HCT116 (cell line): ENCODE results near the gene PRRT3. TPM values are rescaled to one million over a fixed set of nuclear protein-coding genes. Genes with fewer than 3 reads are reported as not detected.

Experiments
- ATAC-seq: fragments of 200-7000 bp; cut with Tn5 transposase; 2 replicates; pipeline ENCODE4 v1.9.1; 2020; ENCODE audit warnings: mild to moderate bottlenecking, moderate library complexity
- BruUV-seq: library from RNA; stranded (reverse); fragments of 400-500 nt; replicated peaks from 2 replicates; lab custom pipeline; 2021; lab: Mats Ljungman, UMichigan
- CTCF ChIA-PET: fragments of 300-600 bp; sonication (Branson Sonifier 250); formaldehyde crosslinking; loops from one replicate; lab custom pipeline; 2021; ENCODE audit warnings: antibody characterized with exemption; lab: Charles Lee
- POLR2A ChIA-PET: fragments of 300-600, 350-600 bp; sonication (Branson Sonifier 250); formaldehyde crosslinking; loops from one replicate; lab custom pipeline; 2021; ENCODE audit warnings: antibody characterized with exemption; lab: Charles Lee
- RAD21 ChIA-PET, 2 experiments: fragments of 300-600 bp; sonication (Branson Sonifier 250); formaldehyde crosslinking; loops; one replicate each; lab custom pipeline; 2023; ENCODE audit warnings: low total read pairs in 2 of 2; ENCODE audit not compliant: uncharacterized antibody in 2 of 2, unreplicated experiment in 2 of 2, low non-redundant PET in 1 of 2; lab: Charles Lee
- DNase-seq: peaks from one replicate; pipeline ENCODE4 v3.0.0-alpha.2; 2010; ENCODE audit warnings: low read depth, low spot score
- H2AFZ ChIP-seq: fragments of 200-600 bp; shearing (Covaris generic), sonication (generic); 2 replicates; pipeline ENCODE4 v1.6.1; 2017; ENCODE audit warnings: low read depth, mixed run types, mixed read lengths, antibody characterized with exemption, low read length; ENCODE audit not compliant: poor library complexity, severe bottlenecking
- H3K27ac ChIP-seq: 2 replicates; pipeline ENCODE4 v1.5.1; 2012; ENCODE audit warnings: low read depth, low read length
- H3K27me3 ChIP-seq: fragments of 200-600 bp; sonication (generic); 2 replicates; pipeline ENCODE4 v1.6.1; 2016; ENCODE audit warnings: mixed run types, low read length, mixed read lengths; ENCODE audit not compliant: insufficient read depth
- H3K36me3 ChIP-seq, 2 experiments: fragments of 200-500 bp in 1 of 2; fragments of 200-600 bp in 1 of 2; sonication (Bioruptor generic) in 1 of 2; sonication (generic) in 1 of 2; 2 replicates each; pipeline versions ENCODE4 v1.5.1 to v1.6.1; 2014 to 2016; ENCODE audit warnings: low read length in 2 of 2, inconsistent platforms in 1 of 2, mixed read lengths in 1 of 2, mixed run types in 1 of 2; ENCODE audit not compliant: insufficient read depth in 2 of 2, control insufficient read depth in 1 of 2
- H3K4me1 ChIP-seq, 2 experiments: fragments of 200-600 bp in 1 of 2; sonication (generic) in 1 of 2; 2 replicates each; pipeline versions ENCODE4 v1.5.1 to v1.6.1; 2012 to 2017; ENCODE audit warnings: low read length in 2 of 2, inconsistent platforms in 1 of 2, mild to moderate bottlenecking in 1 of 2, mixed read lengths in 1 of 2, mixed run types in 1 of 2, moderate library complexity in 1 of 2; ENCODE audit not compliant: insufficient read depth in 2 of 2, control insufficient read depth in 1 of 2
- H3K4me2 ChIP-seq: fragments of 200-600 bp; sonication (generic); 2 replicates; pipeline ENCODE4 v1.6.1; 2017; ENCODE audit warnings: mixed run types, low read length, mixed read lengths
- H3K4me3 ChIP-seq, 2 experiments: fragments of 200-600 bp in 1 of 2; sonication (generic) in 1 of 2; replicated peaks in 1 of 2; 2 replicates each; pipeline ENCODE4 v1.5.1; 2011 to 2016; ENCODE audit warnings: low read length in 2 of 2, control low read depth in 1 of 2, low read depth in 1 of 2, mild to moderate bottlenecking in 1 of 2, mixed read lengths in 1 of 2, mixed run types in 1 of 2
- H3K79me2 ChIP-seq: fragments of 200-600 bp; sonication (generic); 2 replicates; pipeline ENCODE4 v1.6.1; 2017; ENCODE audit warnings: mild to moderate bottlenecking, mixed run types, low read length, moderate library complexity, mixed read lengths; ENCODE audit not compliant: insufficient read depth
- H3K9ac ChIP-seq: fragments of 200-600 bp; sonication (generic); 2 replicates; pipeline ENCODE4 v1.6.1; 2016; ENCODE audit warnings: low read length, mixed read lengths
- H3K9me2 ChIP-seq: fragments of 200-600 bp; sonication (generic), shearing (Covaris generic); 2 replicates; pipeline ENCODE4 v1.6.1; 2017; ENCODE audit warnings: mixed run types, mild to moderate bottlenecking, moderate library complexity; ENCODE audit not compliant: insufficient read depth
- H3K9me3 ChIP-seq, 2 experiments: fragments of 200-500 bp in 1 of 2; fragments of 200-600 bp in 1 of 2; sonication (Bioruptor generic) in 1 of 2; sonication (generic) in 1 of 2; 2 replicates each; pipeline ENCODE4 v1.6.1; 2014 to 2017; ENCODE audit warnings: low read length in 2 of 2, mixed read lengths in 2 of 2, inconsistent platforms in 1 of 2, low read depth in 1 of 2, mild to moderate bottlenecking in 1 of 2, mixed run types in 1 of 2, moderate library complexity in 1 of 2; ENCODE audit not compliant: control insufficient read depth in 1 of 2, insufficient read depth in 1 of 2
- H4K20me1 ChIP-seq: fragments of 200-600 bp; sonication (generic), shearing (Covaris generic); 2 replicates; pipeline ENCODE4 v1.6.1; 2017; ENCODE audit warnings: mixed run types, mild to moderate bottlenecking, moderate library complexity; ENCODE audit not compliant: insufficient read depth
- ATF3 ChIP-seq: IDR thresholded peaks from 2 replicates; pipeline ENCODE4 v1.6.1; 2012
- CBX3 ChIP-seq: IDR thresholded peaks from 2 replicates; pipeline ENCODE4 v1.6.1; 2012; ENCODE audit warnings: low read depth
- CEBPB ChIP-seq: IDR thresholded peaks from 2 replicates; pipeline ENCODE4 v1.6.1; 2012; ENCODE audit warnings: low read depth
- EGR1 ChIP-seq: IDR thresholded peaks from 2 replicates; pipeline ENCODE4 v1.6.1; 2012; ENCODE audit warnings: low read depth
- ELF1 ChIP-seq: IDR thresholded peaks from 2 replicates; pipeline ENCODE4 v1.6.1; 2012; ENCODE audit warnings: low read depth, borderline replicate concordance
- FOSL1 ChIP-seq: IDR thresholded peaks from 2 replicates; pipeline ENCODE4 v1.6.1; 2012; ENCODE audit warnings: low read depth
- JUND ChIP-seq: IDR thresholded peaks from 2 replicates; pipeline ENCODE4 v1.6.1; 2012
- MAX ChIP-seq: IDR thresholded peaks from 2 replicates; pipeline ENCODE4 v1.6.1; 2012
- POLR2A ChIP-seq: IDR thresholded peaks from 2 replicates; pipeline ENCODE4 v1.7.0; 2011; ENCODE audit warnings: borderline replicate concordance; ENCODE audit not compliant: insufficient read depth, insufficient read length; ENCODE audit errors: extremely low read depth
- RAD21 ChIP-seq: IDR thresholded peaks from 2 replicates; pipeline ENCODE4 v1.6.1; 2012; ENCODE audit warnings: low read depth, mild to moderate bottlenecking
- SIN3A ChIP-seq: IDR thresholded peaks from 2 replicates; pipeline ENCODE4 v1.6.1; 2012; ENCODE audit warnings: low read depth
- SP1 ChIP-seq: IDR thresholded peaks from 2 replicates; pipeline ENCODE4 v1.6.1; 2012; ENCODE audit warnings: low read depth
- SRF ChIP-seq: IDR thresholded peaks from 2 replicates; pipeline ENCODE4 v1.6.1; 2012; ENCODE audit warnings: low read depth
- TCF7L2 ChIP-seq: IDR thresholded peaks from 2 replicates; pipeline ENCODE4 v1.7.0; 2011; ENCODE audit warnings: borderline replicate concordance, inconsistent platforms; ENCODE audit not compliant: insufficient read depth, insufficient read length; ENCODE audit errors: extremely low read depth
- YY1 ChIP-seq: IDR thresholded peaks from 2 replicates; pipeline ENCODE4 v1.6.1; 2011; ENCODE audit warnings: low read length, low read depth, moderate library complexity, mild to moderate bottlenecking; ENCODE audit not compliant: insufficient replicate concordance; ENCODE audit errors: extremely low read depth
- ZBTB33 ChIP-seq: IDR thresholded peaks from 2 replicates; pipeline ENCODE4 v1.6.1; 2011; ENCODE audit warnings: mild to moderate bottlenecking, low read length, moderate library complexity; ENCODE audit not compliant: insufficient replicate concordance; ENCODE audit errors: extremely low read depth
- ZFX ChIP-seq: fragments of 450-650 bp; IDR thresholded peaks from 2 replicates; pipeline ENCODE4 v1.6.1; 2017
- intact Hi-C: fragments of 100-400 bp; cut with micrococcal nuclease; formaldehyde crosslinking; loops from 2 replicates; pipeline ENCODE4 v1.10.0; 2022
- total RNA-seq: library from RNA; stranded (reverse); gene quantifications from one replicate; pipeline ENCODE4 v1.2.1, GENCODE V29; 2021; ENCODE audit not compliant: unreplicated experiment
- TF ChIP-seq, protein P1 (sequence below): IDR thresholded peaks from 2 replicates; pipeline ENCODE4 v1.6.1; 2012; ENCODE audit warnings: low read depth
- TF ChIP-seq, protein P2 (sequence below), 3 experiments: fragments of 200-600 bp in 1 of 3; sonication (generic) in 1 of 3; IDR thresholded peaks in 2 of 3; conservative IDR thresholded peaks in 1 of 3; 2 replicates each; pipeline ENCODE4 v1.5.1; 2012 to 2017; ENCODE audit warnings: low read depth in 2 of 3, low read length in 2 of 3, antibody characterized with exemption in 1 of 3, borderline replicate concordance in 1 of 3, control low read depth in 1 of 3, mild to moderate bottlenecking in 1 of 3, mixed read lengths in 1 of 3, mixed run types in 1 of 3, moderate library complexity in 1 of 3; ENCODE audit not compliant: insufficient read depth in 1 of 3

PRRT3 gene
- total RNA-seq, 1 experiment from 2014 or later, result 0.96 TPM

DNA sequence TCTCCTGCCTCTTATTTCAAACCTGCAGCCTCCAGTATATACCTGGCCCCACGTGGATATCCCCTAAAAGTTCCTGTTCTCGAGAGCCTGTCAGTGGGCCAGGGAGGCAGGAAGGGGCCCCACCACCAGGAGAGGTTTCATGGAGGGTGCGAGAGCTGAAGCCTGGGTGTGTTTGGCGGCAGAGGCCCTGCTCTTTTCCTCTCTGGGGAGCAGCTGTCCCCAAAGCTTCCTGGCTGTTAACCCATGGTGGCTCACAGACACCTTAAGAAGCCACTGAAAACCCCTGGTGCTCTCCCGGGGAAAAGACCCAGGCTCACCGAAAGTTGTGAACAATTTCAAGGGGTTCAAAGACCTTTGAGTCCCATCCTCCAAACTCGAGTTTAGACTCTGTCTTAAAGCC is 1.1 kb downstream of the PRRT3 start:
- POLR2A ChIA-PET, result no interaction called here
- CTCF ChIA-PET, result no interaction called here
- no peak for TF ChIP-seq ATF3
- no peak for TF ChIP-seq SIN3A
- no peak for TF ChIP-seq CEBPB
- TF ChIP-seq, protein P1, sequence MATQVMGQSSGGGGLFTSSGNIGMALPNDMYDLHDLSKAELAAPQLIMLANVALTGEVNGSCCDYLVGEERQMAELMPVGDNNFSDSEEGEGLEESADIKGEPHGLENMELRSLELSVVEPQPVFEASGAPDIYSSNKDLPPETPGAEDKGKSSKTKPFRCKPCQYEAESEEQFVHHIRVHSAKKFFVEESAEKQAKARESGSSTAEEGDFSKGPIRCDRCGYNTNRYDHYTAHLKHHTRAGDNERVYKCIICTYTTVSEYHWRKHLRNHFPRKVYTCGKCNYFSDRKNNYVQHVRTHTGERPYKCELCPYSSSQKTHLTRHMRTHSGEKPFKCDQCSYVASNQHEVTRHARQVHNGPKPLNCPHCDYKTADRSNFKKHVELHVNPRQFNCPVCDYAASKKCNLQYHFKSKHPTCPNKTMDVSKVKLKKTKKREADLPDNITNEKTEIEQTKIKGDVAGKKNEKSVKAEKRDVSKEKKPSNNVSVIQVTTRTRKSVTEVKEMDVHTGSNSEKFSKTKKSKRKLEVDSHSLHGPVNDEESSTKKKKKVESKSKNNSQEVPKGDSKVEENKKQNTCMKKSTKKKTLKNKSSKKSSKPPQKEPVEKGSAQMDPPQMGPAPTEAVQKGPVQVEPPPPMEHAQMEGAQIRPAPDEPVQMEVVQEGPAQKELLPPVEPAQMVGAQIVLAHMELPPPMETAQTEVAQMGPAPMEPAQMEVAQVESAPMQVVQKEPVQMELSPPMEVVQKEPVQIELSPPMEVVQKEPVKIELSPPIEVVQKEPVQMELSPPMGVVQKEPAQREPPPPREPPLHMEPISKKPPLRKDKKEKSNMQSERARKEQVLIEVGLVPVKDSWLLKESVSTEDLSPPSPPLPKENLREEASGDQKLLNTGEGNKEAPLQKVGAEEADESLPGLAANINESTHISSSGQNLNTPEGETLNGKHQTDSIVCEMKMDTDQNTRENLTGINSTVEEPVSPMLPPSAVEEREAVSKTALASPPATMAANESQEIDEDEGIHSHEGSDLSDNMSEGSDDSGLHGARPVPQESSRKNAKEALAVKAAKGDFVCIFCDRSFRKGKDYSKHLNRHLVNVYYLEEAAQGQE, result no peak
- no peak for TF ChIP-seq CBX3
- no peak for TF ChIP-seq RAD21
- TF ChIP-seq ELF1, result no peak
- no peak for TF ChIP-seq FOSL1
- no peak for TF ChIP-seq SRF
- no peak for TF ChIP-seq EGR1
- no peak for TF ChIP-seq TCF7L2
- no peak for TF ChIP-seq ZBTB33
- TF ChIP-seq, protein P2, sequence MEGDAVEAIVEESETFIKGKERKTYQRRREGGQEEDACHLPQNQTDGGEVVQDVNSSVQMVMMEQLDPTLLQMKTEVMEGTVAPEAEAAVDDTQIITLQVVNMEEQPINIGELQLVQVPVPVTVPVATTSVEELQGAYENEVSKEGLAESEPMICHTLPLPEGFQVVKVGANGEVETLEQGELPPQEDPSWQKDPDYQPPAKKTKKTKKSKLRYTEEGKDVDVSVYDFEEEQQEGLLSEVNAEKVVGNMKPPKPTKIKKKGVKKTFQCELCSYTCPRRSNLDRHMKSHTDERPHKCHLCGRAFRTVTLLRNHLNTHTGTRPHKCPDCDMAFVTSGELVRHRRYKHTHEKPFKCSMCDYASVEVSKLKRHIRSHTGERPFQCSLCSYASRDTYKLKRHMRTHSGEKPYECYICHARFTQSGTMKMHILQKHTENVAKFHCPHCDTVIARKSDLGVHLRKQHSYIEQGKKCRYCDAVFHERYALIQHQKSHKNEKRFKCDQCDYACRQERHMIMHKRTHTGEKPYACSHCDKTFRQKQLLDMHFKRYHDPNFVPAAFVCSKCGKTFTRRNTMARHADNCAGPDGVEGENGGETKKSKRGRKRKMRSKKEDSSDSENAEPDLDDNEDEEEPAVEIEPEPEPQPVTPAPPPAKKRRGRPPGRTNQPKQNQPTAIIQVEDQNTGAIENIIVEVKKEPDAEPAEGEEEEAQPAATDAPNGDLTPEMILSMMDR (IDR thresholded peaks at IDR 0.05 in 2 of 3, conservative IDR thresholded peaks at IDR 0.05 in 1 of 3; ENCODE audit: borderline replicate concordance in 1 of 3, insufficient read depth in 1 of 3, low read depth in 2 of 3, low read length in 2 of 3), result no peak
- TF ChIP-seq POLR2A, result no peak
- no peak for TF ChIP-seq SP1
- no peak for TF ChIP-seq ZFX
- no peak for TF ChIP-seq JUND
- TF ChIP-seq YY1, result no peak
- TF ChIP-seq MAX, result no peak
- Histone ChIP-seq H3K9me2 (no peaks in the 10 kb centered on the region), H3K9me3 (no peaks in the 10 kb centered on the region), H3K9ac (no peak overlapping the region), H4K20me1 (no peaks in the 10 kb centered on the region), H3K79me2 (peaks cover 6% of the 10 kb centered on the region; the same call in 1 of the 2 replicates), H3K4me1 (peaks cover 17 to 33% of the 10 kb centered on the region in 2 experiments), H3K4me3 (no peak overlapping the region), H3K4me2 (no peak overlapping the region), H3K36me3 (peaks cover 0 to 6% of the 10 kb centered on the region in 2 experiments; a peak in 1 of 4 replicates), H2AFZ (no peak overlapping the region), H3K27me3 (no peaks in the 10 kb centered on the region), H3K27ac (no peak overlapping the region)
- no TSS peak for BruUV-seq
- RAD21 ChIA-PET, result no interaction called here
- intact Hi-C loops, result no loop called here
- DNase-seq (no peak), ATAC-seq (no peak)
